Daoy (cell line): ENCODE measurements around the gene CCDC33. TPM values are rescaled to one million over a fixed set of nuclear protein-coding genes. Genes with fewer than 3 reads are reported as not detected.
"Not testable (repeated sequence)": the region's sequence is repeated elsewhere in the genome, so short reads cannot be mapped to it uniquely, and the experiment has no call there.

Experiments
- DNase-seq: peaks from one replicate; pipeline ENCODE4 v3.0.0-alpha.2; 2015; ENCODE audit warnings: low read depth
- total RNA-seq: library from RNA; depleted of rRNA; stranded (reverse); fragments of >200 nt; shearing (Covaris generic); gene quantifications from 2 replicates; pipeline ENCODE4 v1.2.3, GENCODE V29; 2014

Gene CCDC33
- total RNA-seq, 1 experiment from 2014 or later: 4.9 TPM

GRCh38 chr15:74359376-74359775 is 123.2 kb downstream of the CCDC33 start:
- DNase-seq: not testable (repeated sequence)

DNA sequence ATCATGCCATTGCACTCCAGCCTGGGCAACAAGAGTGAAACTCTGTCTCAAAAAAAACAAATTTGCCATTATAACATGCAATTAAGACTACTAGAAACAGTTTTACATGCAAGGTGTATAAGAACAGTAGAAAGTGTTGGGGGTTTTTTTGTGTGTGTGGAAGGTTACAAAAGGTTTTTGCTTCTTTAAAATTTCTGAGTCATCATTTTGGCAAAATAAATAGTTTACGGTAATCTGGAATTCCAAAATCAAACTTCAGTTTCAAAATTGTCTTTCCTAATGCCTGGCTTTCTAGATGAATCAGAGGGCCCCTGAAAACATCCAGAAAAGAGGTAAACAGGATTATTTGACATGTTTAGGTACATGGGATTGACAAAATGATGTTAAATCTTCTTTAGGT is 124.7 kb downstream of the CCDC33 start:
- not testable (repeated sequence) for DNase-seq

DNA sequence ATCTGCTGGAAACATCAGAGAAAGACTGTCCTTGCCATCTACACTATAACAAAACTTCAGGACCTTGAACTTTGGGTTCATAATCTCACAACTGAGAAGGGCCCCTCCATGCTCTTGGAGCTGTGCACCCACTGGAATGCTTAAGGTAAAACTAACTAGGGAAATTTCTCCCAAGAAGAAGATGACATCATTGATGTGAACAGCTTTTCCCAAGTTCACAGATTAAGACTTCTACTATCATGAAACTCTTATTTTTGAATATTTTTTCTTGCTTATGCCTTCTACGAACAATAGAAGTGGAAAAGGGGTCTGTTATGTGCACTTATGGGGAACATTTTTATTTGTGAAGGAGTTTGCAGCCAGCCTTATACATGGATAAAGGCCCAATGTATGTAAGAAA is 126.4 kb downstream of the CCDC33 start:
- DNase-seq: no peak

DNA sequence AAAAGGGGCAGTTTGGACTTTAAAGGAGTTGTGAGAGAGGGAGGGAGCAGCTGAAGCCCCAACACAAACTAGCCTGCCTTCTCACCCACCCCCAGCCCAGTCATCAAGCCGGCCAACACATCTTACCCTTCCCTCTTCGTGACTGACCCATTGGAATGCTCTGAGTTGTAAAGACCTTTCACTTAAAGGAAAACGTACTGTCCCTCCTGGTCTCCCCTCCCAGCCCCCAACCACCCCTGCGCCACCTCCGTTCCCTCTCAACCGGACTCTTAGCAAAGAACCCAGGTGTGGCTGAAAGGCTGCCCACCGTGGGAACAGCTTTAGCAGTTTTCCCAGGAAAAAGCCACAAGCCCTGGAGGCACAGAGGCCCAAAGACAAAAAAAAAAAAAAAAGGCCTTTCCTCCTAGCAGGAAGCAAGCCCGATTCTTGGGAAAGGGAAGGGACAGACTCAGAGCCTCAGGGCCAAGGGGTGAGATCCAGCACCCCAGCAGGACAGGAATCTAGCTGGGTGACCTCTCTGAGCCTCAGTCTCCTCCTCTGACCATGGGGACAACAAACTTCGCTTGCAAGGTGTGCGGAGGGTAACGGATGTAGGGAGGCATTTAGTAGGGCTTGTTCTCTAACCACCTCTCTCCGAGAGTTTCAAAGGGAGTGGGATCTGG is 128.9 kb downstream of the CCDC33 start:
- DNase-seq: no peak

DNA sequence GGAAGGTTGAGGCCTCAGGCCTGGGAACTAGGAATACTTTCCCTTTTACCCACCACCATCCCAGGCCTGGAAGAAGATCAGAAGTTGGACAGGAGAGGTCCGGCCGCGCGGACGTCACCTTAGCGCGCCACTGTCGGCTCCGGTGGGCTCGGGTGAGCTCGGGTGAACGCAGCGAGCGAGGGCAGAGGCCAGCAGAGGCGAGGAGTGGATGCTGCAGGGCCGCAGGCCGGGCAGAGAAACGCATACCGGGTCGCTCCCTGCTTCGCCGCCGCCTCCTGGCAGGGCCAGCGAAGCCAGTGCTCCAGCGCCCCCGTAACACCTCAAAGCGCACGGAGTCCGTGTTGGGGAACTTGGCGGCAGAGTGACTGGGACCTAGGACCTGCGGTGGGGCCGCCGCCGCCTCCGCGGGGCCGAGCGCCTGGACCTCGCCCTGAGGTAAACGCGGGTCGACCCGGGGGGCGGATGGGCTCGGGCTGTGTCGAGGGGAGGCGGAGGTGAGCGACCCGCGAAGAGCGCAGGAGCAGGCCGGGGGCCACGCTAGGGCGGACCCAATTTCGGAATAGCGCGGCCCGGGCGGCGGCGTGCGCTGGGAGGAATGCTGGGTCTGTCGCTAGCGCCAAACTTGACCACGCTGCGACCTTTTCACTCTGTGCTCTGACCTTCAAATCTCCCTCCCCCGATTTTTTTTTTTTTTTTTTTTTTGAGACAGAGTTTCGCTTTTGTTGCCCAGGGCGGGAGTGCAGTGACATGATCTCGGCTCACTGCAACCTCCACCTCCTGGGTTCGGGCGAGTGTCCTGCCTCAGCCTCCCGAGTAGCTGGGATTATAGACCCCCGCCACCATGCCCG is 129.7 kb downstream of the CCDC33 start:
- peak; percentile 63 for DNase-seq

GRCh38 chr15:74367296-74367854 is 131.2 kb downstream of the CCDC33 start, which contains the start of gene CYP11A1:
TSS of gene CYP11A1 (minus strand) at chr15:74367646. CDS start at chr15:74367585, 61 bp downstream.
- DNase-seq: no peak

GRCh38 chr15:74368121-74368520 is 132.0 kb downstream of the CCDC33 start:
- DNase-seq: no peak

DNA sequence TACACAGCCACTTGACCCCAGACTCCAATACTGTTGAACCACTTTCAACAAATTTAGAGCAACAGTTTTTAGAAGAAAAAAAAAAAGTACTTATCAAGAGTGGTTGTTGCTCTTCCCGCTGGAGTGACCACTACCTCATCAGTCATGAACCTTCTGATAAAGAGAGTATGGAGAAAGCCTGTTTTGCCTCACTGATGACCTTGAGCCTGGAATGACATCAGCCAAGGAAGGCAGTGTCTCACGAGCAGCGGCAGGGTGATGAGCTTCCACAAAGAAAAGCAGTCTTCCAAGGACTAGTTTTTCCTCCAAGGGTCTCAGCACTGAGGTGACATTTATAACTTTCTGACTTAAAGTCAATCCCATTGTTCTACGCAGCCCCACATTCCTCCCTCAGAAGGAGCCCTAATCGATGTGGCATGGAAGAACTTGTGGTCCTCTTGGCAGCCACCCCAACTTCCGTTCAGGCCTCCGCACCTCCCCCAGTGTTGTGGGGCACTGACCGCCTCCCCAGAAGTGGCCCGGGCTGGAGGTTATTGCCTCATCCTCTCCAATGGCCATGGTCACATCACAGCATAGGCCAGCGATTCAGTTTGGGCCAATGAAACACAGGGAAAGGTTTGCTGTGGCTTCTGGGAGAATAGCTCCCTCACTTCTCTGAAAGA is 133.1 kb downstream of the CCDC33 start:
- no peak for DNase-seq

- no peak for DNase-seq
Measured at GRCh38 chr15:74369756-74370155, 133.6 kb downstream of the CCDC33 start.

GRCh38 chr15:74370471-74370870 is 134.3 kb downstream of the CCDC33 start:
- no peak for DNase-seq

- DNase-seq: no peak
Measured at GRCh38 chr15:74373056-74373650, 137.0 kb downstream of the CCDC33 start.

DNA sequence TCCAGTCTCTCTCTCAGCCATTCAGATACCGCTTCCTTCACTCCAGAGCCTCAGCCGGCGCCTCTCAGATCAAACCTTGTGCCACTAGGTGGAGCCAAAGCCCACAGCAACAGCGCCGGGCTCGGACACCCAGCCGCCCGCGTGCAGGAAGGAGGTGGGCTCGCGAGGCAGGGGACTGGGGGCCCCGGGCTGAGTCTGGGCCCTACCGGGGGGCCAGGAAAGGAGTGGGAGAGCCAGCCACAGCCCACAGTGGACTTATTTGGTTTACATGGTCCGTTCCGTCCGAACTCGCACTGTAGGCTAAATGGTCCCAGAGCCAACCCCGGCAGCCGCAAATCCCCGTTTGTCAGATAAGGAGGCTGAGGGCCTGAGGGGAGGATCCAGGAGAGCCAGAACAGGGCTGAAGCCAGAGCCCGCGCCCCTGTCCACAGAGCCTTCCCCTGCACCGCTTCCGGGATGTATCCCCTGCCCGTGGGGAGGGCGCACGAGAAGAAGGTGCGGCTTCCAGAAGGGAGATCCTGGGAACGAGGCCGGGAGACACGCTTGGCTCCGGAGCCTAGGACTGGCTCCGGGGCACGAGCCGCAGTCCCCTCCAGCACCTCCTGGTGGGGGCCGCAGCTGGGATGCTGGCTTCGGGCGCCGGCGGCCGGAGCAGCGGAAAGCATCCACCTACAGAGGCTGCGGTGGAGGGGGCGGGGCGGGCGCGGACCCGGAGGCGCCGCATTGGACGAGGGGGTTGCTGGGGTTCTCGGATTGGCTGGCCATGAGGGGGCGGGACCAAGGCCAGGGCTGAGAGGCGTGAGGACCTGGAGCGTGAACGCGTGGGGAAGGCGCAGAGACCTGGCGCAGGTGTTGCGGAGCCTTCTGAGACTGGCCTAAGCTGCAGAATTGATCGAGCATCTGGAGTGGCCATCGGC is 137.9 kb downstream of the CCDC33 start:
- DNase-seq: peak; percentile 95

DNA sequence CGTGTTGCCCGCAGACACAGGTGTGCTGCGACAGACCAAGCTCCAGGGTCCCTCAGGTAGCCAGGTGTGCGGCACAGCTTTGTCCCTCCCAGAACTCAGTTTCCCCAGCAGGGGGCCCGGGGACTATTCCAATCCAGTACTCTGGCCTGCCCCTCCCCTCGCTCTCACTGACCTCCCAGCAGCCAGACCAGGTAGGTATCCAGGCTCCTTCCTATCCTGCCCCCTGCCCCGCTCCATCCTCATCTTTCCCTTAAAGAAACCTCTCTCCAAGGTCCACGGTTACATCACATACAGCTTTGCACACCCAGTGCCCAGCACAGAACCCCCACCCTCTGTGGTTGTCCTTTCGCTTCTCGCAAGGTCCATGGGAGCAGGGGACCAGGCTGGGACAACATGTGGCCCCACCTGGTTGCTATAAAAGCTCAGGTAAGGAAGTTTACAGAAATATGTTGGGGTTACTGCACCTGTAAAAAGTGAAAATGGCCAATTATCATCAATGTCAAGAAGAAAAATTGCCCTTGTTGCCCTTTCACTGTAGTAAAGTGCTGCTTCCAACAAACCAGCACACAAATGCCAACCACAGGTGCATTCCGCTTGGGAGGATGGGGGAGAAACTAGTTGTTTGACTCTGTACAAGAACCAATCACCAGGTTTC is 138.6 kb downstream of the CCDC33 start:
- DNase-seq: no peak

- DNase-seq: peak; percentile 80
Measured at GRCh38 chr15:74375303-74375693, 139.2 kb downstream of the CCDC33 start.

DNA sequence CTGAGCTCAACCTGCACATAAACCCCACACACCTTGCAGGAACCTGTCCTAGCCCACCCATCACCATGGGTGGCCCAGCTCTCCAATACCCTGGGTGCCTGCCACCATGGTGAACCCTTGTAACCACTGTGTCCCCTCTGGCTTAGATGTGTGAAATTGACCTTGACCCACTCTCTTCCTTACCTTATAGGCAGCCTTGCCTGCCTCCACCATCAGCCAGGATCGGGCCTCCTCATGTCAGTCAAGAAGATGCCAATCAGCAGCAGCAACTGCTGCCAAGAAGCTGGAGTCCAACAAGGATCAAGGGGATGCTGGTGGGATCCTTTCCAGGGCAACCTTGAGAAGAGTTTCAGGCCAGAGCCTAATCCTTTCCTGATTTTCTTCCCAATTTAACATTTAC is 140.1 kb downstream of the CCDC33 start:
- DNase-seq: no peak

DNA sequence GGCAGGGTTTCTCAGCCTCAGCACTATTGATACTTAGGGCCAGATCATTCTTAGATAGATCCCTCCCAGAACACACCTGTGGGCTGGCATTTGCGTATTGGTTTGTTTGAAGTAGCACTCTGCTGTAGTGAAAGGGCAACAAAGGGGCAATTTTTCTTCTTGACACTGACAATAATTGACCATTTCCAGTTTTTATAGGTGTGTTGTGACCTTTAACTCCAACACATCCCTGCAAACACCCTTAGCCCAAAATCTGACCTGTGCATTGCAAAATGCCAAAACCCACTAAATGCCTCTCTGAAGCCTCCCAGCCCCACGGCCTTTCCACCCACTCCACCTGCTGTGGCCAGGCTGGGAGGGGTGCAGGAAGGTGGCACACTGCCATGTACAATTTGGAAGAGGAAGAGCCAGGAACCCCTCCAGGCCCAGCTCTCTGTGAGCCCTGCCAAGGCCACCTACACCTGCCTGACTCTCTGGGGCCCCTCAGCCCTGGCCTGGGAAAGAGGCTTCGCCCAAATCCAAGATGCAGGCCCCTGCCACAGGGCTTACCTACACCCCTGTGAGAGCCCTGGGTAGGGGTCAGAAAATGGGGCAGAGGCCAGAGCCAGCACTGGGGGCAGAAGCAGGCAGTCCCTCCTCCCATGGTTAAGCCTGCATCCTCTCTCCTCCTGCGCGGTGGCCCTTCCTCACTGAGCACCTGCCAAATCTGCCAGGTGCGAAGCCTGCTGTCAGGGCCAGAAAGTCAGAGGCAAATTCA is 140.9 kb downstream of the CCDC33 start:
- DNase-seq: no peak

- no peak for DNase-seq
Measured at GRCh38 chr15:74377831-74378766, 142.0 kb downstream of the CCDC33 start.

GRCh38 chr15:74378848-74379247 is 142.7 kb downstream of the CCDC33 start:
- peak; percentile 92 for DNase-seq
